ENCODE measurements around the gene LRRC27. TPM values are rescaled to one million over a fixed set of nuclear protein-coding genes. Genes with fewer than 3 reads are reported as not detected.

The LRRC27 gene
- total RNA-seq, 1 experiment from 2014 or later, result 4.1 TPM

- H3K9me3 ChIP-seq (ENCODE audit: control insufficient read depth in 1 of 2, insufficient read depth in 1 of 2, low read depth in 1 of 2, low read length in 2 of 2), result no peaks in the 10 kb centered on the region
- intact Hi-C loops (cut with micrococcal nuclease), result no loop called here
- ChIA-PET POLR2A (no interaction called here), CTCF (no interaction called here), RAD21 (ENCODE audit: low non-redundant PET in 1 of 2, low total read pairs in 2 of 2, uncharacterized antibody in 2 of 2, unreplicated experiment in 2 of 2) (no interaction called here)
- no peaks in the 10 kb centered on the region for H3K36me3 ChIP-seq (ENCODE audit: control insufficient read depth in 1 of 2, insufficient read depth in 2 of 2, low read length in 2 of 2)
- DNase-seq (ENCODE audit: low read depth, low spot score) (no peak), ATAC-seq (no peak)
- H2AFZ ChIP-seq (ENCODE audit: low read depth, low read length, poor library complexity, severe bottlenecking), result no peak overlapping the region
- no peaks in the 10 kb centered on the region for H3K27me3 ChIP-seq (ENCODE audit: insufficient read depth, low read length)
- no peak overlapping the region for H3K27ac ChIP-seq (ENCODE audit: low read depth, low read length)
- H3K4me3 ChIP-seq (replicated peaks in 1 of 2; ENCODE audit: low read depth in 1 of 2, low read length in 2 of 2), result no peak overlapping the region
- no peak overlapping the region for H3K4me2 ChIP-seq (ENCODE audit: low read length)
- H3K9ac ChIP-seq (ENCODE audit: low read length), result no peak overlapping the region
- no peaks in the 10 kb centered on the region for H3K79me2 ChIP-seq (ENCODE audit: insufficient read depth, low read length)
- H4K20me1 ChIP-seq (ENCODE audit: insufficient read depth), result no peaks in the 10 kb centered on the region
- BruUV-seq (replicated peaks), result no TSS peak
- no peaks in the 10 kb centered on the region; a peak in 1 of 4 replicates for H3K4me1 ChIP-seq (ENCODE audit: control insufficient read depth in 1 of 2, insufficient read depth in 2 of 2, low read length in 2 of 2)
- TF ChIP-seq EZH2phosphoT487 (IDR thresholded peaks at IDR 0.05; ENCODE audit: borderline replicate concordance), result no peak
- no peak for TF ChIP-seq YY1 (IDR thresholded peaks at IDR 0.05; ENCODE audit: extremely low read depth, insufficient replicate concordance, low read depth, low read length)
- TF ChIP-seq ATF3 (IDR thresholded peaks at IDR 0.05), result no peak
- TF ChIP-seq ELF1 (IDR thresholded peaks at IDR 0.05; ENCODE audit: borderline replicate concordance, low read depth), result no peak
- no peak for TF ChIP-seq MAX (IDR thresholded peaks at IDR 0.05)
- TF ChIP-seq REST (IDR thresholded peaks at IDR 0.05; ENCODE audit: low read depth), result no peak
- TF ChIP-seq ZFX (IDR thresholded peaks at IDR 0.05), result no peak
- no peak for TF ChIP-seq CTCF (IDR thresholded peaks at IDR 0.05 in 2 of 3, conservative IDR thresholded peaks at IDR 0.05 in 1 of 3; ENCODE audit: borderline replicate concordance in 1 of 3, insufficient read depth in 1 of 3, low read depth in 2 of 3, low read length in 2 of 3)
- no peak for TF ChIP-seq CBX3 (IDR thresholded peaks at IDR 0.05; ENCODE audit: low read depth)
- no peak for TF ChIP-seq POLR2AphosphoS5 (IDR thresholded peaks at IDR 0.05; ENCODE audit: low read depth, low read length)
- TF ChIP-seq ZNF274 (IDR thresholded peaks at IDR 0.05; ENCODE audit: low read depth, low read length), result no peak
- TF ChIP-seq SRF (IDR thresholded peaks at IDR 0.05; ENCODE audit: low read depth), result no peak
- no peak for TF ChIP-seq EGR1 (IDR thresholded peaks at IDR 0.05; ENCODE audit: low read depth)
- TF ChIP-seq RAD21 (IDR thresholded peaks at IDR 0.05; ENCODE audit: low read depth), result no peak
- no peak for TF ChIP-seq JUND (IDR thresholded peaks at IDR 0.05)
- TF ChIP-seq EZH2 (IDR thresholded peaks at IDR 0.05), result no peak
- no peaks in the 10 kb centered on the region for H3K9me2 ChIP-seq (ENCODE audit: insufficient read depth)
These were observed 34.0 kb downstream of the LRRC27 start for GRCh38 chr10:132366006-132366405.
